ENCODE measurements around the gene GRIN3B. TPM values are rescaled to one million over a fixed set of nuclear protein-coding genes. Genes with fewer than 3 reads are reported as not detected.

Gene GRIN3B
- total and polyA plus RNA-seq, 2 of the 4 experiments (the other 2 are of a cell fraction): under 0.01 to 0.91 TPM

DNA sequence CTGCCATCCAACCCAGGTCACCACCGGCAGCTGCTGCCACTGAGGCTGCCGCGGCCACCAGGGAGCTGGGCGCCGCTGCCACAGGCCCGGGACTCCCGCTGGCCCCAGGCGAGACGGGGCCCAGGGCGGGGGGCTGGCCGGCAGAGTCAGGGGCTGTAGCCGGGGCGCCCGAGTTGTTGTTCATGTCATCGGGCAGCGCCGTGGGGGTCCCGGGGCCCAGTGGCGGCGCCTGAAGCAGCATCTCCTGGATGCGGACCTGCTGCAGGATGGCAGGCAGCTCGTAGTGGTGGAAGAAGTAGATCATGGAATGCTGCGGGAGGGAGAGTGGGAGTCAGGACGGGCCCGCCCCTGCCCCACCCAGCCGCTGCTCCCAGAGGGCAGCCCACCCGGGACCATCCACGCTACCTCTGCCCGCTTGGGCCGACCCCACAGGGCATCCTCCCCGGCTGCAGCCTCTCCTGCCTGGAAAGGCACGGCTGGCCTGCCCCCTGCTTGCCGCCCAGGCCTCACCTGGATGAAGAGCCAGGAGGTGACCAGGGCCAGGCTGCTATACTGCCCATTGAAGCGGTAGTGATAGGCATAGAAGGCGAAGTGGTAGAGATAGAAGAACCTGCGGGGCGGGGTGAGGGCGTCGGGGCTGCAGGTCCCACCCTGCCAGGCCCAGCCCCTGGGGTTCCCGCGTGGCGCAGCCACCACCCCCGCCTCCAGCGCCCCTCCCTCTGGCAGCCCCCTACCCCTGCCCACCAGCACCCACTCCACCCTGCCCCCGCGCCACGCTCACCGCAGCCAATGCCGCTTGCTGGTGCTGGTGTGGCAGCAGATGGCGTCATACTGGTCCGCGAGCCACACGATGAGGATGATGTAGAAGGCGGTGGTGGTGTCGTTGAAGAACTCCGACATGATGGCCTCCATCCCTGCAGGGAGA lies 10.6 kb downstream of the GRIN3B start:
- Histone ChIP-seq H2AK9ac (replicated peaks; ENCODE audit: low read depth, low read length, poor library complexity) (peak overlapping the region; percentile 73), H3K9ac (ENCODE audit: low read depth, low read length) (no peak overlapping the region), H3K36me3 (ENCODE audit: control insufficient read depth, insufficient read depth, low read length) (peaks cover 38% of the 10 kb centered on the region), H4K5ac (ENCODE audit: low read depth, low read length) (no peak overlapping the region), H4K20me1 (ENCODE audit: insufficient read depth, low read length) (peaks cover 54% of the 10 kb centered on the region), H3K18ac (ENCODE audit: low read depth, low read length) (no peak overlapping the region), H3K27me3 (ENCODE audit: control insufficient read depth, insufficient read depth, low read length) (no peaks in the 10 kb centered on the region), H2BK15ac (ENCODE audit: low read depth, low read length) (no peak overlapping the region), H3K56ac (ENCODE audit: extremely low read depth, insufficient read depth, low read length) (no peak overlapping the region), H2BK20ac (ENCODE audit: low read depth, low read length) (no peak overlapping the region), H3K14ac (replicated peaks; ENCODE audit: low read depth, low read length) (no peak overlapping the region), H3K4me2 (ENCODE audit: low read depth, low read length) (no peak overlapping the region), H3K4me3 (ENCODE audit: insufficient read depth, low read depth, low read length) (no peak overlapping the region), H3K27ac (ENCODE audit: insufficient read depth, low read length) (peak overlapping the region; percentile 65), H2BK5ac (ENCODE audit: low read depth, low read length, poor library complexity, severe bottlenecking) (peak overlapping the region; percentile 71), H3K4ac (ENCODE audit: low read depth, low read length) (no peak overlapping the region), H2BK120ac (ENCODE audit: low read depth, low read length) (no peak overlapping the region), H3K9me3 (ENCODE audit: control insufficient read depth, insufficient read depth, low read length) (no peaks in the 10 kb centered on the region), H4K8ac (ENCODE audit: low read depth in 2 of 2, low read length in 2 of 2) (no peak overlapping the region), H2AK5ac (ENCODE audit: low read depth, low read length) (0 out of 2 replicates have a peak overlapping the region, but pooled peaks have one; percentile 77), H3K9me1 (ENCODE audit: insufficient read depth, low read length) (no peaks in the 10 kb centered on the region), H3K79me1 (ENCODE audit: low read depth in 1 of 2, low read length in 2 of 2) (peaks cover 0 to 38% of the 10 kb centered on the region in 2 experiments; a peak in 3 of 4 replicates), H3K23ac (ENCODE audit: low read depth, low read length) (no peak overlapping the region), H2AFZ (replicated peaks; ENCODE audit: low read length, poor library complexity) (no peak overlapping the region), H4K91ac (ENCODE audit: insufficient read depth, low read depth, low read length) (no peak overlapping the region), H3K4me1 (ENCODE audit: control insufficient read depth, insufficient read depth, low read length) (peaks cover 19% of the 10 kb centered on the region)
- CTCF ChIA-PET: interaction anchor here (1.4 kb wide), 1 partner anchor 11 kb away, joined by 3 read pairs; no protein-coding TSS in a partner anchor
- WGBS, 2 experiments (ENCODE audit: extremely low coverage in 2 of 2, insufficient read length in 1 of 2): 93% methylated on average over 3 of the region's 56 CpGs; no CpG with 5 or more reads in 1 of the 2 experiments
- ATAC-seq (ENCODE audit: low read depth) (no peak), DNase-seq (no peak)
- TF ChIP-seq MXI1 (IDR thresholded peaks at IDR 0.05; ENCODE audit: borderline replicate concordance, low read depth, low read length) (no peak), MAZ (IDR thresholded peaks at IDR 0.05; ENCODE audit: borderline replicate concordance, low read depth, low read length) (no peak), MAFK (IDR thresholded peaks at IDR 0.05; ENCODE audit: low read depth, low read length) (no peak), NFE2L2 (IDR thresholded peaks at IDR 0.05; ENCODE audit: low read depth, low read length) (no peak), CEBPB (IDR thresholded peaks at IDR 0.05; ENCODE audit: low read depth, low read length) (no peak), FOS (IDR thresholded peaks at IDR 0.05; ENCODE audit: low read depth, low read length) (no peak), RCOR1 (IDR thresholded peaks at IDR 0.05; ENCODE audit: insufficient replicate concordance, low read length) (no peak), POLR2A (IDR thresholded peaks at IDR 0.05; ENCODE audit: low read depth, low read length) (no peak), RFX5 (IDR thresholded peaks at IDR 0.05; ENCODE audit: low read depth, low read length) (no peak)
- TF ChIP-seq, protein P1, sequence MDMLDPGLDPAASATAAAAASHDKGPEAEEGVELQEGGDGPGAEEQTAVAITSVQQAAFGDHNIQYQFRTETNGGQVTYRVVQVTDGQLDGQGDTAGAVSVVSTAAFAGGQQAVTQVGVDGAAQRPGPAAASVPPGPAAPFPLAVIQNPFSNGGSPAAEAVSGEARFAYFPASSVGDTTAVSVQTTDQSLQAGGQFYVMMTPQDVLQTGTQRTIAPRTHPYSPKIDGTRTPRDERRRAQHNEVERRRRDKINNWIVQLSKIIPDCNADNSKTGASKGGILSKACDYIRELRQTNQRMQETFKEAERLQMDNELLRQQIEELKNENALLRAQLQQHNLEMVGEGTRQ (IDR thresholded peaks at IDR 0.05; ENCODE audit: low read depth, low read length): no peak
- TF ChIP-seq, protein P2, sequence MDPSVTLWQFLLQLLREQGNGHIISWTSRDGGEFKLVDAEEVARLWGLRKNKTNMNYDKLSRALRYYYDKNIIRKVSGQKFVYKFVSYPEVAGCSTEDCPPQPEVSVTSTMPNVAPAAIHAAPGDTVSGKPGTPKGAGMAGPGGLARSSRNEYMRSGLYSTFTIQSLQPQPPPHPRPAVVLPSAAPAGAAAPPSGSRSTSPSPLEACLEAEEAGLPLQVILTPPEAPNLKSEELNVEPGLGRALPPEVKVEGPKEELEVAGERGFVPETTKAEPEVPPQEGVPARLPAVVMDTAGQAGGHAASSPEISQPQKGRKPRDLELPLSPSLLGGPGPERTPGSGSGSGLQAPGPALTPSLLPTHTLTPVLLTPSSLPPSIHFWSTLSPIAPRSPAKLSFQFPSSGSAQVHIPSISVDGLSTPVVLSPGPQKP (IDR thresholded peaks at IDR 0.05; ENCODE audit: borderline replicate concordance, low read depth, low read length): no peak
- dilution Hi-C loops (cut with HindIII; ENCODE audit: low sequenced_read_pairs, unreplicated experiment): no loop called here
- POLR2A ChIA-PET (ENCODE audit: unreplicated experiment): no interaction called here
- in situ Hi-C loops (cut with MboI; ENCODE audit: low sequenced_read_pairs): no loop called here
- no TSS peak for BruUV-seq (replicated peaks)
- intact Hi-C loops (cut with micrococcal nuclease): no loop called here

Data from IMR-90 (cell line).